ENCODE data around the gene STK40. TPM values are rescaled to one million over a fixed set of nuclear protein-coding genes. Genes with fewer than 3 reads are reported as not detected.

STK40 gene
- polyA plus RNA-seq, 3 donors: 40.2 to 65.9 (median 55.8) TPM

DNA sequence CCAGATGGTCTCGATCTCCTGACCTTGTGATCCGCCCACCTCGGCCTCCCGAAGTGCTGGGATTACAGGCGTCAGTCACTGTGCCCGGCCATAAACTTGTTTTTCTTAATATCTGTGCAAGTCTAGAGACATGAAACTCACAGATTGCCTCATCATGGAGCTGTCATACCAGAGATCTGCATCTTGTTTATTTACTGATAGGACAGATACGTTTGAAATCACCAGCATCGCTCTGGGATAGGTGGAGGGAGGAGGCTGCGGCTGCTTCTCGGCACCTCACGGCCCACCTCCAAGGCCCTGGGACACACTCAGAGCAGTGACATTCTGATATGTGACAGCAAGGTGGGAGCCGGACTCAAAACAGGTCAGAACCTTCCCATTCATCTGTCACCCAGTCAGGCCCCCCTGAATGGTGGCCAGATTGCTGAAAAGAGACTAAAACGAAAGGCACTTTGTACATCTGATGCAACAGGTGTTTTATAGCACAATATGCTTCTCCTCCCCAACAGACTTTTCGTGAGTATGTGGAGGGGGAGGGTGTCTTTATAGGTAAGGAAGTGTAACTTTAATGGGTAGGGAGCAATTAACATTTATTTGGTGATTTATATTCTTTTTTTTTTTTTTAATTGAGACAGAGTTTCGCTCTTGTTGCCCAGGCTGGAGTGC is 30.1 kb upstream of the STK40 start:
- H3K9me3 Mint-ChIP-seq: peaks cover 0 to 3% (median 0%) of the 10 kb centered on the region in 7 donors
- Histone ChIP-seq H3K27me3 (ENCODE audit: control insufficient read depth in 2 of 2, insufficient read depth in 2 of 2, low read length in 2 of 2) (no peaks in the 10 kb centered on the region), H2AFZ (ENCODE audit: insufficient read depth, low read depth, low read length, poor library complexity, severe bottlenecking) (no peak overlapping the region), H3K79me2 (ENCODE audit: insufficient read depth, low read length) (no peaks in the 10 kb centered on the region), H3K9ac (ENCODE audit: insufficient read depth, low read length, poor library complexity, severe bottlenecking) (no peak overlapping the region), H3K4me1 (ENCODE audit: control insufficient read depth in 1 of 2, insufficient read depth in 2 of 2, low read length in 2 of 2) (peaks cover 4 to 5% of the 10 kb centered on the region in 2 donors), H3K27ac (ENCODE audit: low read depth in 1 of 2, low read length in 2 of 2) (no peak overlapping the region), H3K9me3 (replicated peaks in 1 of 2; ENCODE audit: control insufficient read depth in 1 of 2, insufficient read depth in 1 of 2, low read length in 2 of 2) (no peaks in the 10 kb centered on the region), H3K36me3 (replicated peaks in 1 of 2; ENCODE audit: control insufficient read depth in 1 of 2, insufficient read depth in 2 of 2, low read length in 2 of 2) (no peaks in the 10 kb centered on the region), H3K4me2 (replicated peaks; ENCODE audit: extremely low read depth, low read length, poor library complexity, severe bottlenecking) (no peak overlapping the region), H4K20me1 (ENCODE audit: insufficient read depth, low read length) (no peaks in the 10 kb centered on the region), H3K4me3 (replicated peaks in 1 of 3; ENCODE audit: low read depth in 2 of 3, low read length in 3 of 3) (no peak overlapping the region)
- no peak overlapping the region for H3K4me3 Mint-ChIP-seq
- TF ChIP-seq, protein P1, sequence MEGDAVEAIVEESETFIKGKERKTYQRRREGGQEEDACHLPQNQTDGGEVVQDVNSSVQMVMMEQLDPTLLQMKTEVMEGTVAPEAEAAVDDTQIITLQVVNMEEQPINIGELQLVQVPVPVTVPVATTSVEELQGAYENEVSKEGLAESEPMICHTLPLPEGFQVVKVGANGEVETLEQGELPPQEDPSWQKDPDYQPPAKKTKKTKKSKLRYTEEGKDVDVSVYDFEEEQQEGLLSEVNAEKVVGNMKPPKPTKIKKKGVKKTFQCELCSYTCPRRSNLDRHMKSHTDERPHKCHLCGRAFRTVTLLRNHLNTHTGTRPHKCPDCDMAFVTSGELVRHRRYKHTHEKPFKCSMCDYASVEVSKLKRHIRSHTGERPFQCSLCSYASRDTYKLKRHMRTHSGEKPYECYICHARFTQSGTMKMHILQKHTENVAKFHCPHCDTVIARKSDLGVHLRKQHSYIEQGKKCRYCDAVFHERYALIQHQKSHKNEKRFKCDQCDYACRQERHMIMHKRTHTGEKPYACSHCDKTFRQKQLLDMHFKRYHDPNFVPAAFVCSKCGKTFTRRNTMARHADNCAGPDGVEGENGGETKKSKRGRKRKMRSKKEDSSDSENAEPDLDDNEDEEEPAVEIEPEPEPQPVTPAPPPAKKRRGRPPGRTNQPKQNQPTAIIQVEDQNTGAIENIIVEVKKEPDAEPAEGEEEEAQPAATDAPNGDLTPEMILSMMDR (IDR thresholded peaks at IDR 0.05): no peak
- no peak overlapping the region for H3K27ac Mint-ChIP-seq
- H3K27me3 Mint-ChIP-seq (ENCODE audit: low read depth in 3 of 3): peaks cover 0 to 3% (median 1%) of the 10 kb centered on the region in 3 donors
- peaks cover 12% of the 10 kb centered on the region for H3K4me1 Mint-ChIP-seq
- intact Hi-C loops (cut with micrococcal nuclease): no loop called here
- no peak for DNase-seq
- peaks cover 7 to 11% of the 10 kb centered on the region in 2 donors for H3K36me3 Mint-ChIP-seq
- 100% methylated on average over 6 of the region's 15 CpGs for WGBS (ENCODE audit: insufficient coverage)

DNA sequence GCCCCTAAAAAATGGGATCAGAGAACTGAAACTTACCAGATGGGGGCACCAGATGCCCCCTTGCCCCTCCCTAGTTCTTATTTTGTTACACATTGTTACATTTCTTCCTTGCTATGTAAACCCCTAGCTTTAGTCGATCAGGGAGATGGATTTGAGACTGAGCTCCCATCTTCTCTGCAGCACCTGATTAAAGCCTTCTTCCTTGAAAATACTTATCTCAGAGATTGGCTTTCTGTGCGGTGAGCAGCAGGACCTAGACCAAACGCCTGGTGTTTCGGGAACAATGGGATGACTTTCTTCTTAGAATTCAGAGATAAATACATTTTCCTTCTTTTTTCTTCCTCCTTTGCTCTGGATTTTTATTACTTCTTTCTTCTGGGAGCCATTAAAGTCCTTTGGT is 28.7 kb upstream of the STK40 start:
- no peak overlapping the region for H3K4me3 Mint-ChIP-seq
- peaks cover 0 to 3% (median 1%) of the 10 kb centered on the region in 3 donors for H3K27me3 Mint-ChIP-seq (ENCODE audit: low read depth in 3 of 3)
- Histone ChIP-seq H3K4me1 (ENCODE audit: control insufficient read depth in 1 of 2, insufficient read depth in 2 of 2, low read length in 2 of 2) (no peaks in the 10 kb centered on the region), H3K4me3 (replicated peaks in 1 of 3; ENCODE audit: low read depth in 2 of 3, low read length in 3 of 3) (no peak overlapping the region), H3K9me3 (replicated peaks in 1 of 2; ENCODE audit: control insufficient read depth in 1 of 2, insufficient read depth in 1 of 2, low read length in 2 of 2) (no peaks in the 10 kb centered on the region), H3K9ac (ENCODE audit: insufficient read depth, low read length, poor library complexity, severe bottlenecking) (no peak overlapping the region), H3K27ac (ENCODE audit: low read depth in 1 of 2, low read length in 2 of 2) (no peak overlapping the region), H3K27me3 (ENCODE audit: control insufficient read depth in 2 of 2, insufficient read depth in 2 of 2, low read length in 2 of 2) (no peaks in the 10 kb centered on the region), H2AFZ (ENCODE audit: insufficient read depth, low read depth, low read length, poor library complexity, severe bottlenecking) (no peak overlapping the region), H3K79me2 (ENCODE audit: insufficient read depth, low read length) (no peaks in the 10 kb centered on the region), H3K4me2 (replicated peaks; ENCODE audit: extremely low read depth, low read length, poor library complexity, severe bottlenecking) (no peak overlapping the region), H4K20me1 (ENCODE audit: insufficient read depth, low read length) (no peaks in the 10 kb centered on the region), H3K36me3 (replicated peaks in 1 of 2; ENCODE audit: control insufficient read depth in 1 of 2, insufficient read depth in 2 of 2, low read length in 2 of 2) (no peaks in the 10 kb centered on the region)
- H3K36me3 Mint-ChIP-seq: peaks cover 18 to 19% of the 10 kb centered on the region in 2 donors
- 90% methylated on average over 4 of the region's 4 CpGs for WGBS (ENCODE audit: insufficient coverage)
- peaks cover 0 to 3% (median 0%) of the 10 kb centered on the region in 7 donors for H3K9me3 Mint-ChIP-seq
- DNase-seq: no peak
- no peak overlapping the region for H3K27ac Mint-ChIP-seq
- peaks cover 7% of the 10 kb centered on the region for H3K4me1 Mint-ChIP-seq
- intact Hi-C loops (cut with micrococcal nuclease): no loop called here
- TF ChIP-seq, protein P1 (IDR thresholded peaks at IDR 0.05): no peak

All from CD14-positive monocyte (primary cell).